Measurements from ENCODE around the gene PITPNB.

The PITPNB gene

DNA sequence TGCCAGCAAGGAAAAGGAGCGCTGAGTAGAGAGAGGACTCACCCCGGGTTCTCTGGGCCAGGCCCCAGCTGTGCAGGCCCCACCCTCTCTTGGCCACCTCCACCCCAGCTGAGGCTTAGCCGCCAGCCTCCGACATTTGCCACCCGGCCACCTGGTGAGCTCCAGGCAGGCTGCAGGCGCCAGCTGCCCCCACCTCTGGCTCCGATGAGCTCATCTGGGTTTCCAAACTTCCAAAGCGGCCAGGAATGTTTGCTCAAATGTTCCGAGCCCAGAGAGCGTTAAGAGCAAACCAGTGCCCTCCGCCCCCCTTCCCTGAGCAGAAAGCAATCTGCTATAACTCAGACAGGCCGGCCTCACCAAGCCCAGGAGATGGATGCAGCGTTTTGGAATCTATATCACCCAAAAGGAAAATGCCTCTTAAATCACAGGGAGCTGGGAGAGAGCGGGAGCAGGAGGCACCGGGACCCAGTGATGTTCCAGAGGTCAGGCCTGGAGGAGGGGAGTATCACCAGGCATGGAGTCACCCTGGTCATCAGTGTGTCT is 108.4 kb downstream of the PITPNB start:
- H3K27me3 ChIP-seq: no peaks in the 10 kb centered on the region
- peaks cover 0 to 38% (median 31%) of the 10 kb centered on the region in 4 donors for H3K4me1 ChIP-seq
- TF ChIP-seq, protein P1, sequence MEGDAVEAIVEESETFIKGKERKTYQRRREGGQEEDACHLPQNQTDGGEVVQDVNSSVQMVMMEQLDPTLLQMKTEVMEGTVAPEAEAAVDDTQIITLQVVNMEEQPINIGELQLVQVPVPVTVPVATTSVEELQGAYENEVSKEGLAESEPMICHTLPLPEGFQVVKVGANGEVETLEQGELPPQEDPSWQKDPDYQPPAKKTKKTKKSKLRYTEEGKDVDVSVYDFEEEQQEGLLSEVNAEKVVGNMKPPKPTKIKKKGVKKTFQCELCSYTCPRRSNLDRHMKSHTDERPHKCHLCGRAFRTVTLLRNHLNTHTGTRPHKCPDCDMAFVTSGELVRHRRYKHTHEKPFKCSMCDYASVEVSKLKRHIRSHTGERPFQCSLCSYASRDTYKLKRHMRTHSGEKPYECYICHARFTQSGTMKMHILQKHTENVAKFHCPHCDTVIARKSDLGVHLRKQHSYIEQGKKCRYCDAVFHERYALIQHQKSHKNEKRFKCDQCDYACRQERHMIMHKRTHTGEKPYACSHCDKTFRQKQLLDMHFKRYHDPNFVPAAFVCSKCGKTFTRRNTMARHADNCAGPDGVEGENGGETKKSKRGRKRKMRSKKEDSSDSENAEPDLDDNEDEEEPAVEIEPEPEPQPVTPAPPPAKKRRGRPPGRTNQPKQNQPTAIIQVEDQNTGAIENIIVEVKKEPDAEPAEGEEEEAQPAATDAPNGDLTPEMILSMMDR (IDR thresholded peaks at IDR 0.05): peak; percentile 10 to 37
- peak overlapping the region in 1 of 2 donors; percentile 15 for H3K4me3 ChIP-seq
- peak; percentile 86 to 95 for DNase-seq
- intact Hi-C loops (cut with DNase I; ENCODE audit: low total_unique reads): no loop called here
- H3K9me3 ChIP-seq: no peaks in the 10 kb centered on the region
- H3K36me3 ChIP-seq: no peaks in the 10 kb centered on the region
- peak overlapping the region; percentile 73 to 82 for H3K27ac ChIP-seq

DNA sequence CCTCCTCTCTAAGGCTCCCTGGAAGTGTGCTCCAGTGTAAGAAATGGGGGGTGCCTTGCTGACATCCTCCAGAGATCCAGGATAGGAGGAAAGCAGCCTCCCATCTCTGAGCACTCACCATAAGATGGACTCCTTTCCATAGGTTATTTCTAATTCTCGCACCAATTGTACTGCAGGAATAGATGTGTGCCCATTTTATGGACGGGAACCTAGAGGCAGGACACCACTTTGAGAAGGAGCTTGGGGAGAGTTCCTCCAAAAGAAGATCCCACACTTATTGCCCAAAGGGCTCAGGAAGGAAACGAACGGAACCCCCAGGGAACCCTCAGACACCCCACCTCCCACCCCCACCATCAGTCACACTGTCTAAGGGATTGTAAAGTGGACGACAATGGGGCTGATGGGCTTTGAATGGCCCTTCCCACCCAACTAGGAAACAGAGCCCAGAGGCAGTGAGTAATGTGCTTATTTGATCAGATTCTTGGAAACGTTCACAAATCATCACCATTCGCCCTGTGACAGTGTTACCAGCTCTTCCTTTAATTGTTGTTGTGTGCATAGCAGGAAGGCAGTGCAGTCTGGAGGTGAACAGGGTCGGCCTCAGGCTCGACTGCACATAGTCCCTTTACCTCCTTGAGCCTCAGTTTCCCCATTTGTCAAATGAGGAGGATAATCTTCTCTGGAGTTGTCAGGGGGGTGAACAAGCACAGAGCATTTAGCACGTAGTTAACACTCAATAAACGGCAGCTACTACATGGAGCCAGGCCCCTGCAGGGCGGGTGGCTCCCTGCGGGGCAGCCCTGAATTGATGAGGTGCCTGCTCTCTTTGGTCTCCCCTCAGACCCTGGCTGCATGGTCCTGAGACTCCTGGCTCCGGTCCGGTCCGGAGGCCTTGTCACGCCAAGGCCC is 109.1 kb downstream of the PITPNB start:
- Histone ChIP-seq H3K27me3 (no peaks in the 10 kb centered on the region), H3K36me3 (no peaks in the 10 kb centered on the region), H3K4me3 (peak overlapping the region in 1 of 2 donors; percentile 15), H3K4me1 (peaks cover 0 to 39% (median 31%) of the 10 kb centered on the region in 4 donors), H3K9me3 (no peaks in the 10 kb centered on the region), H3K27ac (peak overlapping the region; percentile 73 to 82)
- DNase-seq: no peak
- TF ChIP-seq, protein P1 (IDR thresholded peaks at IDR 0.05): no peak
- intact Hi-C loops (cut with DNase I; ENCODE audit: low total_unique reads): loop anchor here (10.0 kb wide), 5 partner anchors 55 to 1055 kb away; no protein-coding TSS in a partner anchor

DNA sequence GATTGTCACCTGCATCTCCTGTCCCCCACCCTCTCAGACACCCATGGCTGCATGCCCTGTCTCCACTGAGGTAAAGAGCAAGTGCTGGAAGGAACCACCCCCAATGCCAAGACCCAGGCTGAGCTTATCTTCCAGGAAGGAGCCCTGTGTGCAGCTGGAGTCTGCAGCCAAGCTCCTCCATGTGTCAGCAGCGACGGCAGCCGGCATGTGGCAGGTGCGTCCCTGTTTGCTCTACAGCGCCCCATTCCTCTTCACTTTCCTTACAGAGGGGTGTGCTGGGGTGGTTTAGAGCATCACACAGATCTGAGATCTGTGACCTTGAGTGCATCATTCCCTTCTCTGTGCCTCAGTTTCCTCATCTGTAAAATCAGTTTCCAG is 109.8 kb downstream of the PITPNB start:
- DNase-seq: no peak
- Histone ChIP-seq H3K4me1 (peaks cover 0 to 45% (median 31%) of the 10 kb centered on the region in 4 donors), H3K27me3 (no peaks in the 10 kb centered on the region), H3K27ac (peak overlapping the region; percentile 73 to 82), H3K36me3 (no peaks in the 10 kb centered on the region), H3K4me3 (no peak overlapping the region), H3K9me3 (no peaks in the 10 kb centered on the region)
- intact Hi-C loops (cut with DNase I; ENCODE audit: low total_unique reads): loop anchor here (10.0 kb wide), 5 partner anchors 56 to 1054 kb away; no protein-coding TSS in a partner anchor
- TF ChIP-seq, protein P1 (IDR thresholded peaks at IDR 0.05): no peak

DNA sequence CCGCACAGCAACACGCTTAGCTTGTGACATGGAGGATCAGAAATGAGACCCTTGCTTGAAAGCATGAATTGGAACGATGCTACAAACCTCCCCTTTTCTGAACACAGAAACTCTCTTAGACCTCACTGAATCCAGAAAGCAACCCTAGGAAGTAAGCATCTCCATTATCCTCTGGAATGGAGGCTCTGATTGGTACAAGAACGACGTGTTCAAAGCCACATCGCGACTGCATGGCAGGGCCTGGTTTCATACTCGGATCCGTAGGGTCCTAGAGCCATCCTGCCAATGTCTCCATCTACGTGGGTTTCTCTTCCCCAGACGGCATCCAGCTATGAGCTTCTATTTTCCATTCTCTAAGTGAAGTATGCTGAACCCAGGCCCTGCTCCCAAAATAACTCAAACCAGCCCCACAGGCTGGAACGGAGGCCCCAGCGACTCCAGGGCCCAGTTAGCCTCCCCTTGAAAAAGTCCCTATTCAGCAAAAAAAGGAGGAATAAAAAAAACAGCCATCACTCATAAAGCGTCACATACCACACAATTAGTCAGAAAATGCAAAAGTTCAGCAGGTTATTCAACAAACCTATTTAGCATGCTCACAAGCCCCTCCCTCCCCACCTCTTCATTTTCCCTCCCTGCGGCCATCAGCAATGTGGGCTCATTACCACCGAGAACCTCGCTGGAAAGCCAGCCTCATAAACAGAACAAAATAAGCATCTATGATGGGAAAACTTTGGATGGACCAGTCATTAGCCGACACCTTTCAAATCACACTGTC is 110.4 kb downstream of the PITPNB start:
- peaks cover 0 to 51% (median 31%) of the 10 kb centered on the region in 4 donors for H3K4me1 ChIP-seq
- no peaks in the 10 kb centered on the region for H3K36me3 ChIP-seq
- H3K4me3 ChIP-seq: no peak overlapping the region
- H3K27ac ChIP-seq: peak overlapping the region; percentile 73 to 82
- intact Hi-C loops (cut with DNase I; ENCODE audit: low total_unique reads): loop anchor here (10.0 kb wide), 5 partner anchors 56 to 1054 kb away; no protein-coding TSS in a partner anchor
- DNase-seq: no peak
- no peaks in the 10 kb centered on the region for H3K9me3 ChIP-seq
- TF ChIP-seq, protein P1 (IDR thresholded peaks at IDR 0.05): no peak
- H3K27me3 ChIP-seq: no peaks in the 10 kb centered on the region

DNA sequence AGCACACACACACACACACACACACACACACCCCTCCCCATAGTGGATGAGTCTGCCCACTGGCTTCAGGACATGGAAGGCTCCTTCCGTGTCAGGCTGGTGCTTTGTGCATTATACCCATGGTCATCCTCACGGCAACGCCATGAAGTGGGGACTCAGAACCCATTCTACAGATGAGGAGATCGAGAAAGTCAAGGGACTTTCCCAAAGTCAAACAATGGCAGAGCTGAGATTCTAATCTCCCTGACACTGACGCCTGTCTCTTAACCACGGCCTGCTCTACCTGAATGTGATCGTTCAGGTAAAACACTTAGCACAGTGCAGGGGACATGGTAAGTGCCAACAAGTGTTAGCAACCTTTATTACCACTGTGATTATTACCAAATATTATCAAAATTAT is 113.2 kb downstream of the PITPNB start:
- no peak overlapping the region for H3K27ac ChIP-seq
- intact Hi-C loops (cut with DNase I; ENCODE audit: low total_unique reads): loop anchor here (10.0 kb wide), 5 partner anchors 59 to 1051 kb away; no protein-coding TSS in a partner anchor
- TF ChIP-seq, protein P1 (IDR thresholded peaks at IDR 0.05): no peak
- no peaks in the 10 kb centered on the region for H3K36me3 ChIP-seq
- H3K9me3 ChIP-seq: no peaks in the 10 kb centered on the region
- no peak for DNase-seq
- no peak overlapping the region for H3K4me3 ChIP-seq
- H3K4me1 ChIP-seq: peaks cover 0 to 55% (median 29%) of the 10 kb centered on the region in 4 donors
- no peaks in the 10 kb centered on the region for H3K27me3 ChIP-seq

Data from tibial artery (tissue), 4 donors.